Cortex of kidney (tissue), 1 donor: ENCODE data around the gene PRKAG2.

Experiments used
- DNase-seq: peaks from one replicate; lab custom pipeline; 2025; lab: John Stamatoyannopoulos, UW

The PRKAG2 gene

GRCh38 chr7:151900986-151901621 lies 24.2 kb upstream of the PRKAG2 start:
- no peak for DNase-seq

DNA sequence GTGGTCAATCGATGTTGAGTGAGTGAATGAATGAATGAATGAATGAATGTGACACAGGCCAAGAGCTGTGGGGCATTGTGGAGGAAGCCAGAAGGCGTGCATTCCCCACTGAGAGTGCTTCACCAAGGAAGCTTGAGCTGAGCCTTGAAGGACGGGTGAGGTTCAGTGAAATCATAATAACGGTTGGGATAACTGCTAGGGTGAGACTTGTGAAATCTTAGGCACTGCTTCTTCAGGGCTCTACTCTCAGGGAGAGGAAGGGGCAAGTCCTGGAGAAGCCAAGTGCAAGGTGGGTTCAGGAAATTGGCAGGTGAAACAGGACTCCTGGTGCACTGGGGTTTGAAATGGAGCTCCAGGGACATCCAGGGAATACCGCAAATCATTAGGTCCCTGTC lies 23.7 kb upstream of the PRKAG2 start:
- DNase-seq: no peak

DNA sequence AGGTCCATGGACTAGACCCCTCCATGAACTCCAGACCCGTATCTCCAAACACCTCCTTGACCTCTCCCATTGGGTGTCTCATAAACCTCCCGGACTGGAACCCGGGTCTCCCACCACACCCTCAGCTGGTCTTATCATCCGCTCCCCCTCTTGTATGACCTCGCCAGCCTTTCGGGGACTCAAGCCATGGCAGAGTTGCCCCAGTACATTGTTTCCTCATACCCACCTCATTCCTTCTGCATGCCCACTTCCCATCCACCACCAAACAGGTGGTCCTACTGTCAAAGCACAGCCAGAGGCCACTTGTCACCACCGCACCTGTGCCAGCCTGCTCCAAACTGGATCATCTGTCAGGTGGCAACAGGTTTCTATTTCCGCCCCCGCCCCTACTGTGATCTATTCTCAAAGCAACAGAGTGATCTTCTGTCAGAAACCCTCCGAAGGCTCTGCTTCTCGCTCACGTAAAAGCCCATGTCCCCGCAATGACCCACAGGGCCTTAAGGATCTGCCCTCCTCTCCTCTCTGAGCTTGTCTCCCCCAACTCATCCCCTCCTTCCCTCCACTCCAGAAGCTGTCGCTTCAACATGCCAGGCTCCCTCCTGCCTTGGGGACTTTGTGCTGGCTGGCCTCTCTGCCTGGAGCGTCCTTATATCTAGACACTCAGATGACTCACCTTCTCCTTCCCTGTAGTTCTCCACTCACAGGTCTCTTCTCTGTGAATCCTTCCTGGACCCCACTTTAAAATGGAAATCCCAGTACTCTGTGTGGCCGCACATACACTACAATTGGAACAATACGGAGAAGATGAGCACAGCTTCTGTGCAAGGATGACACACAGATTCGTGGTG lies 22.8 kb upstream of the PRKAG2 start:
- DNase-seq: no peak

- DNase-seq: no peak
Measured at GRCh38 chr7:151897951-151898686, 21.2 kb upstream of the PRKAG2 start.

DNA sequence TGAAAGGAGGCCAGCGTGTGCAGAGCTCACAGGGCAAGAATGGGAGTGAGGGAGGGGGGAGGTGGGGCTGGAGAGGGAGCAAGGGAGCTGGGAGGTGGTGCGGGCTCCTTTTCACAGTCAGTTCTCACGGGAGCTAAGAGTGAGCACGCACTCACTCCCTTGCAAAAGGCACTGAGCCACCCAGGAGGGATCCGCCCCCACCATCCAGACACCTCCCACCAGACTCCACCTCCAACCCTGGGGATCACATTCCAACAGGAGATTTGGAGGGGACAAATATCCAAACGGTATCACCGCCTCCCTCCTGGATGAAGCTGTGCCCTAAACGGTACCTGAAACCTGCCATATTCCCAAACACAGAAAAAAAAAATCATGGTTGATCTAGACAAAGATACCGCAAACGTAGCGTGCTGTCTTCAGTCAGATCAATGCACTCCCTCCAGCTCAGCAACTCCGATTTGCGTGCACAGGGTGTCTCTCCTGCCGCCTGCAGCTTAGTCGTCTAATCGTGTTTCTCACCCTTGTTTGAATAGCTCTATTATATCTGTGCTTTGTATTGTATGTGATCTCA lies 20.3 kb upstream of the PRKAG2 start:
- DNase-seq: no peak

DNA sequence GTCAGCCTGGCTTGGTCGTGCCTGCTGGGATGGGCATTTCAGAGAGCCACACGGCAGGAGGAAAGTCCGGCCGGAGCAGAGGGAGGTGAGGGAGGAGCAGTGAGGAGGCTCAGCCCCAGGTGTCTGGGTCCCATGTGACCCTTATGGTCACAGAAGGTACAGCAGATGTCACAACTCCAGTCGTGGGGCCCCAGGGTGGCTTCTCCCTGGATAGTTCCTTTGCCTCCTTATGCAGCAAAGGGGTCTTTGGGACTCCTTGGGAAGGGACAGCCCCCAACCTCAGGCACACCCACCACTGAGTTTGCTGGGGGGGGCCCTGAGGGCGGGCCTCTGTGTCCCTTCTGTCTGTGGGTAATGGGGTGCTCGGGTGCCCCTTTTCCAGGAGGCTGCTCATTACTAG lies 19.6 kb upstream of the PRKAG2 start:
- no peak for DNase-seq

GRCh38 chr7:151896086-151896485 lies 19.2 kb upstream of the PRKAG2 start:
- no peak for DNase-seq

- DNase-seq: no peak
Measured at GRCh38 chr7:151895631-151896031, 18.7 kb upstream of the PRKAG2 start.

DNA sequence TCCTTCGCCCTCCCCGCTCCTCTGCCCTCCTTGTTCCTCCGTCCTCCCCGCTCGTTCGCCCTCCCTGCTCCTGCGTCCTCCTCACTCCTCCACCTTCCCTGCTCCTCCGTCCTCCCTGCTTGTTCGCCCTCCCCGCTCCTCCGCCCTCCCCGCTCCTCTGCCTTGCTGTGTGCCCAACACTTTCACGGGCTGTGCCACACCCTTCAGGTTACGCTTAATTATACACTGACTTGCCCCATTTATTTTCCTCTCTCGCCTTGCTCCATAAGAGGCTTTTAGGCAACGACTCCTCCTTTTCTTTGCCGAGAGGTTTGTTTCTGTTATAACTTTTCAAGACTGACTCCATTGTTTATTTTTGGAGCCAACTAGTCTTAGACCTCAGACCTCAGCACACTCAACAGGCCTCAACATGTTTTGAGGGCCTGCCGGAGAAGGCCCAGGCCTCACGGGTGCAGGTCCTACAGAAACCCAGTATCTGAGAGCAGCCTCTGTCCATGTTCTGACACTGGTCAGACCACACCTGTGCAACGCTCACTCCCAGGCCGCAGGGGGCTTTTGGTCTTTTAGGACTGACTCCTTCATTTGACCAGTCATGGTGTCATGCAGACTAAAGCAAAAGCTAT lies 18.2 kb upstream of the PRKAG2 start:
- no peak for DNase-seq

DNA sequence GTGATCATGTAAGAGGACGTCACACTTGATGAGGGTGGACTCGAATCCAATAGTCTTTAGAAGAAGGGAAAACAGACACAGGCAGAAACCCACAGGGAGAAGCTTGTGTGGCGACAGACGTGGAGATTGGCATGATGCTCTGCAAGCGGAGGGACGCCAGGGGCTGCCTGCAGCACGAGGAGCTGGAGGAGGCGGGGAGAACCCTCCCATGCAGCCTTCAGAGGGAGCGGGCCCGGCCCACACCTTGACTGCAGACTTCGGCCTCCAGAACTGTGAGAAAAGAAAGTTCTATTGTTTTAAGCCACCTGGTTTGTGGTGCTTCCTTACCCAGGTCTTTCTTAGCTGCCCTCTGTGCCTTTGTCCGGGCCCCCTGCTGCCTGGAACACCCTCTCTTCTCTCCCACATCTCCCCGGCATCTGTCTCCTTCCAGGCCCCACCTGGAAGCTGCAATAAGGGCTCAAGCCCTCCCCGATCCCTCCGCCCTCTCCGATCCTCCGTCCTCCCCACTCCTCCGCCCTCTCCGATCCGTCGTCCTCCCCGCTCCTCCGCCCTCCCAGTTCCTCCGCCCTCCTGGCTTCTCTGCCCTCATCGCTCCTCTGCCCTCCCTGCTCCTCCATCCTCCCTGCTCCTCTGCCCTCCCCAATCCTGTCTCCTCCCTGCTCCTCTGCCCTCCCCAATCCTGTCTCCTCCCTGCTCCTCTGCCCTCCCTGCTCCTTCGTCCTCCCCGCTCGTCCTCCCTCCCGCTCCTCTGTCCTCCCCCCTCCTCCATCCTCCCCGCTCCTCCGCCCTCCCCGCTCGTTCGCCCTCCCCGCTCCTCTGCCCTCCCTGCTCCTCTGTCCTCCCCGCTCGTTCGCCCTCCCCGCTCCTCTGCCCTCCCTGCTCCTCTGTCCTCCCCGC lies 17.4 kb upstream of the PRKAG2 start:
- DNase-seq: no peak

- no peak for DNase-seq
Measured at GRCh38 chr7:151893405-151893923, 16.5 kb upstream of the PRKAG2 start.

DNA sequence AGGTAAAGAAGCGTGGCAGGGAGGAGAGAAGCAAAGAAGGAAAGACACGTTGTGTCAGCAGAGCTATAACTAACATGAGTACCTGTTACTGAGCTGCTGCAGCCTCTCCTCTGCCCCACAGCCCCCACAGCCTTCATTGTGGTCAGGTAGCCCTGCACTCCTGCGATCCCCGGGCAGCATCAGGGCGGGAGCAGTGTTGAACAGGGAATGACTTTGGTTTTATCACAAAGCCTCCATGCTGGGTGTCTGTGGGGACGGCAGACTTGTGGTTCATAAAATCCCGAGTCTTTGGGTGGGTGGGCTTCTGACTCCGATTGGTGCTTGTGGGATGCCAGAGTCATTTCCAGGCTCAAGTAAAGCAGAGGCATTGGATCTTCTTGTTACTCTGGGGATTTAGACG lies 14.8 kb upstream of the PRKAG2 start:
- DNase-seq: no peak

- DNase-seq: no peak
Measured at GRCh38 chr7:151891182-151891581, 14.3 kb upstream of the PRKAG2 start.

DNA sequence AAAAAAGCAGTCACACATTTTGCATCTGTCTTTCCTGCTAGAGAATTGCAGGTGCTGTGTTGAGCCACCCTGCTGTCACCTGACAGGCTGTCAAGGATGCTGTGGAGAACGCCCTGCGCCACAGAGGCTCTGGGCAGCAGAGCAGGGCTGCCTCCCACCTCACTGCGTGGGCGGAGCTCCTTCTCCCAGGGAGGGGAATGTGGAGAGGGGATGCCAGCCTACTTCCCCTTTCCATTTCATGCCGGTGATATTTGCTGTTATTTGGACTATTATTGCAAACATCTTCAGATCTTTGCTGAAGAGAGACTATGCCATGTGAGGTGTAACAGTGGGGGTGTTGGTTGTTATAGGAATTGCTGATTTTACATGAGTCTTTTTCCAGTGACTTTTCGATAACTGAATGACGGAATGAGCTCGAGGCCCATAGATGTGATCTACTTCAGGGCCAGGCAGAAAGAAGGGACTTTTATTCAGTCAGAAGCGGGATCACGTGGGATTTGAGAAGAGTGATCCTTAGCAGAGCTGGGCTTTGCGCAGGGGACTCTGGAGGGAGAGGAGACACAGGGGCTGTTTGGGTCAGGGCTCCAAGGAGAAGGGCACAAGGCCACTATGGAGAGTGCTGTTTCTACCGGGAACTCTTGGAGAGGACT lies 13.6 kb upstream of the PRKAG2 start:
- no peak for DNase-seq

DNA sequence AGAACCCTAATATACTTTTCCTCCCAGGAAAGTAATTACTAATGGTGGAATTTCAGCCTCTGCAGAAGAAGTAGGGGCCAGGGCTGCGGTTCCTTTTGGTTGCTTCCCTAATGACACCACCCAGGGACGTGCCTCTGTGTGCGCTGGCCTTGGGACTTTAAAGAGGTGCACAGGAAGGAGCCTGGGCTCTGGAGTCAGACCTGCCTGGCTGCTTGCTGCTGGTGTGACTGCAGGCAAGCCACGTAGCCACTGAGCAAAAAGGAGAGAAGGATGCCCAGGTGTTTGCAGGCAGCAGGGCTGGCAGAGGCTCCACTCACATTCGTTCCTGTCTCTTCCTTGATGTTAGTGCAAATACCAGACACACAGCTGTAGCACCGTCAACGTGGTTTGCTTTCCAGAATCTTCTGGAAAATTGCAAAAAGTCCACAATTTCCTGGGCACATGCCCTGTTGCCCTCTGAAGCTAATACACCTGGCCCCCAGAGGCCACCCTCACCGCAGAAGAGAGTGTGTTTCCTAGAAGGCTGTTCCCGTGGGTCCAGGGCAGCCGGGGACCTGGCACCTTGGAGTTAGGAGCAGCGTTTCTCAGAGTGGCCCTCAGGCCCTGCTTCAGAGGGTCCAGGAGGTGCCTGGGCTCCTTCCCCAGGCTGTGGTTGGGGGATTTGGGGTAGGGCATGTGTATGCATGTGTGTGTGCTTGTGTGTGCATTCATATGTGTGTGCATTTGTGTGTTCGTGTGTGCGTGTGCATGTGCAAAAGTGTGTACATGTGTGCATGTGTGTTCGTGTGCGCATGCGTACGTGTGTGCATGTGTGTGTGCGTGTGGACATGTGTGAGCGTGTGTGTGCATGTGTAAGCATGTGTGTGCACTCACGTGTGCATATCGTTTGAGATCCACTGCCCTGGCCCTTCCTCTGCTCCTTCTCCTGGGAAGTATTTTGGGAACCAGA lies 12.8 kb upstream of the PRKAG2 start:
- DNase-seq: no peak

DNA sequence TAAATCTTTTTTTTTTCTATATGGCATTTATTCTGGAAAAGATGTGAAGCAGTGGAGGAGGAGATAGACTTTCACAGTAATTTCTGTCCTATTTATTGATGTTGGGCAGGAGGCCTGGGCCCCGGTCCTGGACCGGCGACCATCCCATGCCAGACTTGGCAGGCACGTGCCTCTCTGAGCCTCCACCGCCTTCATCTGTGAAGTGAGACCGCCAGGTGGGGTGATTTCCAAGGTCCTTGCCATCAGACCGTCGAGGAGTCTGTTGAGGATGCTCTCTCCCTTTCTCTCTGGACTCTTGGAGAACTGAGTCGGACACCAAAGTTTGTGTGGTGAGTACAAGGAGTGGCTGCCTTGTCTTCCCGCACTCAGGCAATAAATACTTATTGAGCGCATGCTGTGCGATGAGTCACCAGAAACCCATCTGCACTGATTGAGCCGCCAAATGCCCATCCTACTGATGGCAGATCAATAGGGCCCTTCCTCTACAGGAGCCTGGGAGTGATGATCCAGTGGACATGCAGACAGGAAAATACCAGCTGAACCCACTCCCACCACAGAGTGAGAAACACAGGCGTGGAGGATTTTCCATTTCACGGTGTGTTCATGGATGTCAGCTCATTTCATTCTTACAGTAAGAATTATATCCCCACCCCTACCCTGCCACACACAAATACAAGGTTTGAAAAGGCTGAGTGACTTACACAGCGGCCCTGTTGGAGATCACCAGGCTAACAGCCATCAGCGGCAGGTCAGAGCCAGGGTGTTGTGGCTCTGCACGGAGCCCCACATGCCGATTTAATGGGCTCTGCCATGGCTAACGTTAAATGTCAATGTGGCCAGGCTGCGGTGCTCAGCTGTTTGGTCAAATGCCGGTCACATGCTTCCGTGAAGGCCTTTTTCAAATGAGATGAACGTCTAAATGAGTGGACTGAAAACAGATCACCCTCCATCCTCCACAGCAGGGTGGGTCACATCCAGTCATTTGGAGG lies 11.5 kb upstream of the PRKAG2 start:
- DNase-seq: no peak

DNA sequence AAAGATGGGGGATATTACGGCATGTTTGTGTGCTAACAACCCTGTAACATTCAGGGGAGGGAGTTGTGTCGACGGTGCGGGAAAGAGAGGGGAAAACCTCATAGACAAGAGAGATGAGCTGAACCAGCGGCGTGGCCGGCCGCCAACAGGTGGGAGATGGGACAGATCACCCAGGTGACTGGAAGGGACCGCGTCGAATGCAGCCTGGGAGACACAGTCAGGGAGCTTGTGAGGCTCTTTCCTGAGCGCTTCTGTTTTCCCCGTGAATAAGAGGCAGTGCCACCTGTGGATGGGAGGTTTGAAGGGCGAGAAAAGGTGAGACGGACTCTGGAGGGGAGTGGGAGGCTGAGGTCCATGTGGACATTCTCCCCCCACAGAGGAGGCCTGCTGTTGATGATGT lies 9.9 kb upstream of the PRKAG2 start:
- DNase-seq: no peak

GRCh38 chr7:151885202-151885580 lies 8.3 kb upstream of the PRKAG2 start:
- DNase-seq: no peak
